Thoracic aorta (tissue), 2 donors: ENCODE measurements around the gene FAM221B. TPM values are rescaled to one million over a fixed set of nuclear protein-coding genes. Genes with fewer than 3 reads are reported as not detected.

ENCODE experiments used
- ATAC-seq: fragments of 150-250 bp; one replicate; pipeline ENCODE4 v1.8.0; 2017; ENCODE audit warnings: low read depth; ENCODE audit not compliant: insufficient number of reproducible peaks, low FRiP score
- DNase-seq: peaks from one replicate; pipeline ENCODE4 v3.0.0-alpha.2; 2020; ENCODE audit warnings: low spot score
- H3K27ac ChIP-seq, 2 donors: fragments of 200-600 bp; sonication (generic); 1 replicate in 1 of 2; 2 replicates in 1 of 2; pipeline ENCODE4 v1.5.1; 2016; ENCODE audit warnings: mild to moderate bottlenecking in 2 of 2, moderate library complexity in 2 of 2
- H3K27me3 ChIP-seq: fragments of 200-600 bp; sonication (generic); replicated peaks from 2 replicates; pipeline ENCODE4 v1.6.0; 2016; ENCODE audit warnings: mild to moderate bottlenecking; ENCODE audit not compliant: insufficient read depth
- H3K36me3 ChIP-seq: fragments of 200-600 bp; sonication (generic); one replicate; pipeline ENCODE4 v1.5.1; 2016
- H3K4me1 ChIP-seq, 2 donors: fragments of 200-600 bp; sonication (generic); 1 replicate in 1 of 2; 2 replicates in 1 of 2; pipeline versions ENCODE4 v1.5.1 to v1.6.0; 2016; ENCODE audit warnings: low read depth in 2 of 2, mild to moderate bottlenecking in 1 of 2; ENCODE audit not compliant: control insufficient read depth in 1 of 2
- H3K4me3 ChIP-seq: fragments of 200-600 bp; sonication (generic); 2 replicates; pipeline ENCODE4 v1.5.1; 2016; ENCODE audit warnings: mild to moderate bottlenecking
- H3K9me3 ChIP-seq: fragments of 200-600 bp; sonication (generic); 2 replicates; pipeline ENCODE4 v1.5.1; 2016
- CTCF ChIP-seq: fragments of 200-600 bp; sonication (generic); IDR thresholded peaks from one replicate; pipeline ENCODE4 v1.5.1; 2019; ENCODE audit warnings: antibody characterized with exemption
- total RNA-seq, 2 donors: library from RNA; depleted of rRNA; stranded (reverse); fragments of >200 nt; gene quantifications; one replicate each; pipeline versions ENCODE4 v1.1.0 to v1.2.3, GENCODE V29; 2016

Gene FAM221B
- total RNA-seq, 2 donors from 2014 or later = not detected

- Histone ChIP-seq H3K9me3 (no peaks in the 10 kb centered on the region), H3K27ac (no peak overlapping the region), H3K4me1 (peaks cover 13 to 27% of the 10 kb centered on the region in 2 donors), H3K36me3 (no peaks in the 10 kb centered on the region), H3K27me3 (no peaks in the 10 kb centered on the region), H3K4me3 (no peak overlapping the region)
- DNase-seq (no peak), ATAC-seq (no peak)
- TF ChIP-seq CTCF = no peak
Observed at GRCh38 chr9:35842020-35842745, 13.7 kb upstream of the FAM221B start.

- Histone ChIP-seq H3K27ac (no peak overlapping the region), H3K4me1 (peaks cover 13 to 26% of the 10 kb centered on the region in 2 donors), H3K36me3 (no peaks in the 10 kb centered on the region), H3K4me3 (no peak overlapping the region), H3K9me3 (no peaks in the 10 kb centered on the region), H3K27me3 (no peaks in the 10 kb centered on the region)
- DNase-seq = no peak
- no peak for TF ChIP-seq CTCF
- ATAC-seq = no peak
Observed at GRCh38 chr9:35841645-35841900, 13.0 kb upstream of the FAM221B start.

DNA sequence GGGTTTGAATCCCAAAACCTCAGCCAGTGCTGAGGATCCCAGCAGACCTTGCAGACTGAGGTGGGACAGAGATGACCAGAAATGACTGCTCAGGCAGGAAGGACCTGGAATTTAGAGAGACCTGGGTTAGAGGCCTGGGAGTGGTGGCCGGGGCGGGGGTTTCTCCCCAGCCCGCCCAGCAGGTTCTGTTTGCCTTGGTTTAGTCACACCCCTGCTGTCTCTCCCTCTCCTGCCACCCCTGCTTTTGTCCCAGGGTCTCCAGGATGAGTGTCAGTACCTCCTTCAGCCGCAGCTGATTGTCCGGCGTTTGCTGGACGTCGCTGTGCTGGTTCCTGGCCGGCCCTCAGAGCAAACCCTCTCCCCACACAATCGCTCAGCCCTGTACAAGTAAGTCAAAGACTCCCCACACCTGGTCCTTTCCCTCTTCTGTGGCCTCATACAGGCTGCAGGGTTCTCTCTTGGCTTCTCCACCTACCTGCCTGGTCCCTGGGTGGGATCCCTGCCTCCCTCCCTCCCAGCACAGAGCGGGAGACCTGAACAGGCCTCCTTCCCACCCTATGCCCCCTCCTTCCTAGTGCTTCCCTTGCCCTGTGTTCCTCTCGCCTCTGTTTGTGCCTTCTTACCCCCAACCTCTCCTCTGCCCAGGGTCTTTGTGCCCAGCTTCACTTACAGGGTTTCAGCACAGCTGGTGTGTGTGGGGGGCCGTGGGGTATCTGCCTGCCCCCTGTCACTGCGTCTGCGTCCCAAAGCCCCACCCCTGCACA, 12.5 kb upstream of the FAM221B start:
- Histone ChIP-seq H3K9me3 (no peaks in the 10 kb centered on the region), H3K4me1 (peaks cover 13 to 26% of the 10 kb centered on the region in 2 donors), H3K4me3 (no peak overlapping the region), H3K36me3 (no peaks in the 10 kb centered on the region), H3K27ac (no peak overlapping the region), H3K27me3 (no peaks in the 10 kb centered on the region)
- TF ChIP-seq CTCF = no peak
- DNase-seq (no peak), ATAC-seq (no peak)

- DNase-seq (no peak), ATAC-seq (no peak)
- no peak for TF ChIP-seq CTCF
- no peaks in the 10 kb centered on the region for H3K27me3 ChIP-seq
- no peak overlapping the region for H3K27ac ChIP-seq
- H3K4me1 ChIP-seq = peaks cover 8 to 16% of the 10 kb centered on the region in 2 donors
- no peak overlapping the region for H3K4me3 ChIP-seq
- H3K36me3 ChIP-seq = no peaks in the 10 kb centered on the region
- no peaks in the 10 kb centered on the region for H3K9me3 ChIP-seq
Observed at GRCh38 chr9:35839926-35840325, 11.4 kb upstream of the FAM221B start.

- DNase-seq = no peak
- Histone ChIP-seq H3K4me3 (no peak overlapping the region), H3K27me3 (no peaks in the 10 kb centered on the region), H3K4me1 (peaks cover 4 to 29% of the 10 kb centered on the region in 2 donors), H3K9me3 (no peaks in the 10 kb centered on the region), H3K36me3 (no peaks in the 10 kb centered on the region), H3K27ac (no peak overlapping the region)
- ATAC-seq = no peak
- TF ChIP-seq CTCF = no peak
Observed at GRCh38 chr9:35836595-35836994, 8.1 kb upstream of the FAM221B start.
